Spleen (tissue), 11 donors: ENCODE data around the gene NTSR1. TPM values are rescaled to one million over a fixed set of nuclear protein-coding genes. Genes with fewer than 3 reads are reported as not detected.

Experiments used
- DNase-seq: peaks from one replicate; pipeline ENCODE4 v3.0.0-alpha.2; 2020
- H3K27ac ChIP-seq, 8 donors: fragments of 200-600 bp; sonication (generic) in 7 of 8; 1 replicate in 4 of 8; 2 replicates in 4 of 8; pipeline versions ENCODE4 v1.5.0 to v1.8.0; 2016 to 2021; ENCODE audit warnings: inconsistent platforms in 4 of 8, mild to moderate bottlenecking in 4 of 8, moderate library complexity in 1 of 8
- H3K27me3 ChIP-seq, 7 donors: fragments of 200-600 bp; sonication (generic) in 6 of 7; replicated peaks in 1 of 7; 1 replicate in 4 of 7; 2 replicates in 3 of 7; pipeline versions ENCODE4 v1.5.0 to v1.8.0; 2016 to 2021; ENCODE audit warnings: inconsistent platforms in 3 of 7, mild to moderate bottlenecking in 1 of 7
- H3K36me3 ChIP-seq, 6 donors: fragments of 200-600 bp; sonication (generic) in 5 of 6; 1 replicate in 4 of 6; 2 replicates in 2 of 6; pipeline versions ENCODE4 v1.5.0 to v1.8.0; 2016 to 2021; ENCODE audit warnings: inconsistent platforms in 2 of 6
- H3K4me1 ChIP-seq, 6 donors: fragments of 200-600 bp; sonication (generic) in 5 of 6; 1 replicate in 3 of 6; 2 replicates in 3 of 6; pipeline versions ENCODE4 v1.5.0 to v1.8.0; 2016 to 2021; ENCODE audit warnings: inconsistent platforms in 3 of 6
- H3K4me3 ChIP-seq, 8 donors: fragments of 200-600 bp; sonication (generic) in 7 of 8; 1 replicate in 4 of 8; 2 replicates in 4 of 8; pipeline versions ENCODE4 v1.5.0 to v1.8.0; 2016 to 2021; ENCODE audit warnings: inconsistent platforms in 4 of 8, mild to moderate bottlenecking in 4 of 8, moderate library complexity in 2 of 8
- H3K9me3 ChIP-seq, 8 donors: fragments of 200-600 bp; sonication (generic) in 7 of 8; 1 replicate in 4 of 8; 2 replicates in 4 of 8; pipeline versions ENCODE4 v1.5.0 to v1.8.0; 2016 to 2021; ENCODE audit warnings: inconsistent platforms in 4 of 8
- POLR2A ChIP-seq, 3 donors: fragments of 450-650 bp; IDR thresholded peaks; one replicate each; pipeline ENCODE4 v1.5.1; 2017; ENCODE audit warnings: antibody characterized with exemption in 3 of 3, mild to moderate bottlenecking in 1 of 3
- POLR2AphosphoS5 ChIP-seq, 3 donors: sonication (generic); formaldehyde crosslinking; IDR thresholded peaks; one replicate each; pipeline ENCODE4 v1.5.1; 2017; ENCODE audit warnings: antibody characterized with exemption in 3 of 3
- WGBS, 5 donors: extraction: QIAGEN DNeasy Blood & Tissue Kit in 3 of 5; methylation state at CpG; one replicate each; pipeline versions ENCODE4 v1.1.5 to v1.1.7; 2013 to 2018; 5-methylcytosine and 5-hydroxymethylcytosine counted together
- intact Hi-C: fragments of 100-400 bp; cut with DNase I; formaldehyde crosslinking; loops from one replicate; pipeline ENCODE4 v1.15.0; 2023; ENCODE audit warnings: low total_unique reads
- polyA plus RNA-seq, 3 donors: library from polyadenylated mRNA; stranded (reverse); fragments of 200-250 nt; gene quantifications; one replicate each; pipeline ENCODE4 v1.2.1, GENCODE V29; 2013
- total RNA-seq, 7 donors: library from RNA; depleted of rRNA in 3 of 7; stranded (reverse); fragments of >200 nt in 3 of 7; fragmentation: NEBNext Ultra II Directional in 4 of 7; extraction: Animal tissue kit (Norgen Biotek cat#: 25700) in 4 of 7; gene quantifications; one replicate each; pipeline versions ENCODE4 v1.1.0 to v1.2.1, GENCODE V29; 2016 to 2021
- TF ChIP-seq, protein P1 (sequence below), 11 experiments: fragments of 200-600 bp in 7 of 11; fragments of 450-650 bp in 4 of 11; sonication (generic) in 4 of 11; IDR thresholded peaks in 8 of 11; conservative IDR thresholded peaks in 3 of 11; 1 replicate in 7 of 11; 2 replicates in 4 of 11; pipeline versions ENCODE4 v1.4.0 to v1.8.0; 2016 to 2021; ENCODE audit warnings: antibody characterized with exemption in 11 of 11, inconsistent platforms in 4 of 11, mild to moderate bottlenecking in 1 of 11
- donor health status: healthy with polysubstance abuse.
- donor health status: DM: no; HTN: no; CAD: no; lungs with moderate emphysema.
- donor health status: DM: no; HTN: no; CAD: no.
- donor health status: Bipolar disorder and iron deficiency.
- donor health status: healthy.
- donor health status: DM: no; HTN: no; CAD: no.
- donor health status: DM: yes; HTN: yes; CAD: no.

NTSR1 gene
- total and polyA plus RNA-seq, 10 donors, result 0.14 to 5.7 (median 0.71) TPM

DNA sequence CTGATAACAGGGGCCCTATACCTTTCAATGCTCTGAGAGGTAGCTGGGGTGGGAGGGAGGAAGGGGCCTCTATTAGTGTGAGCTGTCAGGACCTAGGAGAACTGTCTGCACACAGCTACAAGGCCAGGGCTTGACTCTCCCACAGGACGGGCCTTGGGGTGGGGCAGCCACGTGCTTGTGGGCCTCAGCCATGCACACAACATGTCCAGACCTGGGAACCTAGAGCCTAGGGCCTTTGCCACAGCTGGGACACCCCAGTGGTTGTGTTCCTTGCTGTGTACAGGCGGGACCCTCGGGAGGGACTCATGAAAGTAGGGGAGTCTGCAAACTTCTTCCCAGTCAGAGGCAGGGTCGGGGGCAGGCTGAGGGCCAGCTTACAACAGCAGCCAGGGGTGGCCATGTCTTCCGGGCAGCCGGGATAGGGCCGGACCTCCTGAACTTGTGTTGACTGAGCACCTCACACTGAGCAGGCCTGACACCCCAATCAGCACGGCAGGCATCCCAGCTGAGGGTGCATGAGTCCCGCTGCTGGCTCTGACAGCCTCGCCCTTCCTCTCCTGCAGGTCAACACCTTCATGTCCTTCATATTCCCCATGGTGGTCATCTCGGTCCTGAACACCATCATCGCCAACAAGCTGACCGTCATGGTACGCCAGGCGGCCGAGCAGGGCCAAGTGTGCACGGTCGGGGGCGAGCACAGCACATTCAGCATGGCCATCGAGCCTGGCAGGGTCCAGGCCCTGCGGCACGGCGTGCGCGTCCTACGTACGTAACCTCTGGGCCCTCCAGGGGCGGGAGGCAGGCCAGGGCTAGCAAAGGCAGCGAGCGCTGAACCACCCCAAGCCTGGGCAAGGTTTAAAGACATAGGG, 45.7 kb downstream of the NTSR1 start:
- 76 to 93% (median 92%) methylated on average over 5 to 31 of the region's 31 CpGs for WGBS, 5 donors
- no peaks in the 10 kb centered on the region for H3K9me3 ChIP-seq

GRCh38 chr20:62754991-62755356, 46.3 kb downstream of the NTSR1 start:
- Histone ChIP-seq H3K27ac (no peak overlapping the region), H3K27me3 (peaks cover 0 to 64% (median 9%) of the 10 kb centered on the region in 7 donors), H3K4me3 (no peak overlapping the region), H3K4me1 (peaks cover 0 to 9% (median 0%) of the 10 kb centered on the region in 6 donors), H3K36me3 (no peaks in the 10 kb centered on the region), H3K9me3 (no peaks in the 10 kb centered on the region)
- WGBS, 5 donors, result 68 to 100% (median 100%) methylated on average over 1 of the region's 1 CpG
- no peak for DNase-seq
- intact Hi-C loops, result no loop called here
- no peak for TF ChIP-seq POLR2AphosphoS5 (IDR thresholded peaks at IDR 0.05)
- TF ChIP-seq, protein P1, sequence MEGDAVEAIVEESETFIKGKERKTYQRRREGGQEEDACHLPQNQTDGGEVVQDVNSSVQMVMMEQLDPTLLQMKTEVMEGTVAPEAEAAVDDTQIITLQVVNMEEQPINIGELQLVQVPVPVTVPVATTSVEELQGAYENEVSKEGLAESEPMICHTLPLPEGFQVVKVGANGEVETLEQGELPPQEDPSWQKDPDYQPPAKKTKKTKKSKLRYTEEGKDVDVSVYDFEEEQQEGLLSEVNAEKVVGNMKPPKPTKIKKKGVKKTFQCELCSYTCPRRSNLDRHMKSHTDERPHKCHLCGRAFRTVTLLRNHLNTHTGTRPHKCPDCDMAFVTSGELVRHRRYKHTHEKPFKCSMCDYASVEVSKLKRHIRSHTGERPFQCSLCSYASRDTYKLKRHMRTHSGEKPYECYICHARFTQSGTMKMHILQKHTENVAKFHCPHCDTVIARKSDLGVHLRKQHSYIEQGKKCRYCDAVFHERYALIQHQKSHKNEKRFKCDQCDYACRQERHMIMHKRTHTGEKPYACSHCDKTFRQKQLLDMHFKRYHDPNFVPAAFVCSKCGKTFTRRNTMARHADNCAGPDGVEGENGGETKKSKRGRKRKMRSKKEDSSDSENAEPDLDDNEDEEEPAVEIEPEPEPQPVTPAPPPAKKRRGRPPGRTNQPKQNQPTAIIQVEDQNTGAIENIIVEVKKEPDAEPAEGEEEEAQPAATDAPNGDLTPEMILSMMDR (IDR thresholded peaks at IDR 0.05 in 8 of 11, conservative IDR thresholded peaks at IDR 0.05 in 3 of 11), result no peak
- TF ChIP-seq POLR2A (IDR thresholded peaks at IDR 0.05), result no peak

More for the DNA sequence above, 45.7 kb downstream of the NTSR1 start:
- H3K4me1 ChIP-seq, result peaks cover 0 to 9% (median 0%) of the 10 kb centered on the region in 6 donors
- peaks cover 0 to 64% (median 9%) of the 10 kb centered on the region in 7 donors for H3K27me3 ChIP-seq
- no peak overlapping the region for H3K4me3 ChIP-seq
- peak; percentile 69 for DNase-seq
- no peaks in the 10 kb centered on the region for H3K36me3 ChIP-seq
- TF ChIP-seq, protein P1 (IDR thresholded peaks at IDR 0.05 in 8 of 11, conservative IDR thresholded peaks at IDR 0.05 in 3 of 11), result no peak
- TF ChIP-seq POLR2A (IDR thresholded peaks at IDR 0.05) (no peak), POLR2AphosphoS5 (IDR thresholded peaks at IDR 0.05) (no peak)
- intact Hi-C loops, result no loop called here
- H3K27ac ChIP-seq, result no peak overlapping the region

GRCh38 chr20:62755817-62756724, 47.4 kb downstream of the NTSR1 start:
- peaks cover 0 to 9% (median 0%) of the 10 kb centered on the region in 6 donors for H3K4me1 ChIP-seq
- H3K4me3 ChIP-seq, result no peak overlapping the region
- H3K27me3 ChIP-seq, result peaks cover 0 to 70% (median 9%) of the 10 kb centered on the region in 7 donors
- DNase-seq, result peak; percentile 47
- intact Hi-C loops, result no loop called here
- TF ChIP-seq POLR2AphosphoS5 (IDR thresholded peaks at IDR 0.05), result no peak
- TF ChIP-seq, protein P1 (IDR thresholded peaks at IDR 0.05 in 8 of 11, conservative IDR thresholded peaks at IDR 0.05 in 3 of 11), result no peak
- no peak overlapping the region for H3K27ac ChIP-seq
- no peaks in the 10 kb centered on the region for H3K9me3 ChIP-seq
- no peaks in the 10 kb centered on the region for H3K36me3 ChIP-seq
- 46 to 82% (median 68%) methylated on average over 9 to 10 of the region's 10 CpGs for WGBS, 5 donors
